Measurements from ENCODE around the gene LDLRAP1. TPM values are rescaled to one million over a fixed set of nuclear protein-coding genes. Genes with fewer than 3 reads are reported as not detected.

The LDLRAP1 gene
- total and polyA plus RNA-seq, 7 experiments from 2014 or later = 28.1 to 853 (median 301) TPM

GRCh38 chr1:25576459-25577133, 33.2 kb downstream of the LDLRAP1 start:
- no peak for ATAC-seq
- no peak for DNase-seq
- intact Hi-C loops (cut with micrococcal nuclease) = no loop called here
- Mint-ChIP-seq H3K4me3 (no peak overlapping the region), H3K27me3 (peaks cover 0 to 3% (median 0%) of the 10 kb centered on the region in 5 donors), H3K27ac (no peak overlapping the region), H3K9me3 (peaks cover 0 to 2% (median 0%) of the 10 kb centered on the region in 11 donors), H3K4me1 (peaks cover 9 to 41% (median 30%) of the 10 kb centered on the region in 7 donors), H3K36me3 (no peaks in the 10 kb centered on the region)
- ChIA-PET CTCF (interaction anchor here (0.9 kb wide), 1 partner anchor 10 kb away, joined by 4 read pairs; no protein-coding TSS in a partner anchor), POLR2A (interaction anchor here (0.6 kb wide), 1 partner anchor 18 kb away, joined by 3 read pairs; no protein-coding TSS in a partner anchor)
- H3K27ac ChIP-seq (ENCODE audit: low read depth, low read length) = no peak overlapping the region
- no peak overlapping the region for H3K4me3 ChIP-seq (ENCODE audit: low read length)
- H3K27me3 ChIP-seq (ENCODE audit: control insufficient read depth in 2 of 2, insufficient read depth in 2 of 2, low read length in 2 of 2) = no peaks in the 10 kb centered on the region
- H3K9me3 ChIP-seq (ENCODE audit: control insufficient read depth in 2 of 3, low read length in 3 of 3) = no peaks in the 10 kb centered on the region
- peaks cover 8 to 18% of the 10 kb centered on the region in 2 donors for H3K4me1 ChIP-seq (ENCODE audit: control insufficient read depth in 2 of 2, insufficient read depth in 2 of 2, low read length in 2 of 2)
- H3K36me3 ChIP-seq (ENCODE audit: control insufficient read depth in 2 of 3, insufficient read depth in 3 of 3, low read length in 3 of 3) = no peaks in the 10 kb centered on the region

GRCh38 chr1:25577134-25577920, 33.9 kb downstream of the LDLRAP1 start:
- peak overlapping the region in 3 of 9 donors; percentile 12 to 65 (median 62) for H3K27ac Mint-ChIP-seq
- intact Hi-C loops (cut with micrococcal nuclease) = no loop called here
- H3K9me3 Mint-ChIP-seq = peaks cover 0 to 2% (median 0%) of the 10 kb centered on the region in 11 donors
- H3K4me1 Mint-ChIP-seq = peaks cover 9 to 33% (median 22%) of the 10 kb centered on the region in 7 donors
- H3K27me3 ChIP-seq (ENCODE audit: control insufficient read depth in 2 of 2, insufficient read depth in 2 of 2, low read length in 2 of 2) = no peaks in the 10 kb centered on the region
- peaks cover 0 to 3% (median 0%) of the 10 kb centered on the region in 5 donors for H3K27me3 Mint-ChIP-seq
- no peak for DNase-seq
- H3K36me3 Mint-ChIP-seq = no peaks in the 10 kb centered on the region
- H3K4me3 Mint-ChIP-seq = peak overlapping the region in 2 of 10 donors; percentile 11 to 17
- H3K4me1 ChIP-seq (ENCODE audit: control insufficient read depth in 2 of 2, insufficient read depth in 2 of 2, low read length in 2 of 2) = peaks cover 5 to 14% of the 10 kb centered on the region in 2 donors
- CTCF ChIA-PET = no interaction called here
- no peak overlapping the region for H3K27ac ChIP-seq (ENCODE audit: low read depth, low read length)
- POLR2A ChIA-PET = no interaction called here
- no peak overlapping the region for H3K4me3 ChIP-seq (ENCODE audit: low read length)
- ATAC-seq = no peak
- no peaks in the 10 kb centered on the region for H3K9me3 ChIP-seq (ENCODE audit: control insufficient read depth in 2 of 3, low read length in 3 of 3)
- no peaks in the 10 kb centered on the region for H3K36me3 ChIP-seq (ENCODE audit: control insufficient read depth in 2 of 3, insufficient read depth in 3 of 3, low read length in 3 of 3)

- Mint-ChIP-seq H3K36me3 (peaks cover 0 to 5% (median 0%) of the 10 kb centered on the region in 5 donors), H3K9me3 (peaks cover 0 to 2% (median 0%) of the 10 kb centered on the region in 11 donors), H3K27ac (peak overlapping the region in 2 of 9 donors; percentile 34 to 56), H3K27me3 (peaks cover 0 to 8% (median 0%) of the 10 kb centered on the region in 5 donors), H3K4me3 (no peak overlapping the region), H3K4me1 (peaks cover 0 to 18% (median 16%) of the 10 kb centered on the region in 7 donors)
- DNase-seq (no peak), ATAC-seq (no peak)
- Histone ChIP-seq H3K4me1 (ENCODE audit: control insufficient read depth in 2 of 2, insufficient read depth in 2 of 2, low read length in 2 of 2) (no peaks in the 10 kb centered on the region), H3K9me3 (ENCODE audit: control insufficient read depth in 2 of 3, low read length in 3 of 3) (no peaks in the 10 kb centered on the region), H3K27me3 (ENCODE audit: control insufficient read depth in 2 of 2, insufficient read depth in 2 of 2, low read length in 2 of 2) (no peaks in the 10 kb centered on the region), H3K27ac (ENCODE audit: low read depth, low read length) (no peak overlapping the region), H3K36me3 (ENCODE audit: control insufficient read depth in 2 of 3, insufficient read depth in 3 of 3, low read length in 3 of 3) (no peaks in the 10 kb centered on the region), H3K4me3 (ENCODE audit: low read length) (no peak overlapping the region)
- POLR2A ChIA-PET = interaction anchor here (0.5 to 2.0 kb wide), 2 partner anchors 14 to 112 kb away, joined by 4 to 8 read pairs; no protein-coding TSS in a partner anchor
- intact Hi-C loops (cut with micrococcal nuclease) = no loop called here
- CTCF ChIA-PET = interaction anchor here (0.7 kb wide), 2 partner anchors 10 to 63 kb away, joined by 3 read pairs; no protein-coding TSS in a partner anchor
Observed at GRCh38 chr1:25579292-25580252, 36.2 kb downstream of the LDLRAP1 start.

- H3K27ac ChIP-seq (ENCODE audit: low read depth, low read length) = no peak overlapping the region
- Mint-ChIP-seq H3K27me3 (peaks cover 0 to 13% (median 0%) of the 10 kb centered on the region in 5 donors), H3K27ac (peak overlapping the region in 3 of 9 donors; percentile 13 to 77 (median 62)), H3K4me3 (no peak overlapping the region), H3K9me3 (peaks cover 0 to 2% (median 0%) of the 10 kb centered on the region in 11 donors), H3K36me3 (peaks cover 0 to 10% (median 0%) of the 10 kb centered on the region in 5 donors), H3K4me1 (peaks cover 0 to 20% (median 14%) of the 10 kb centered on the region in 7 donors)
- DNase-seq (no peak), ATAC-seq (peak; percentile 46)
- H3K4me3 ChIP-seq (ENCODE audit: low read length) = no peak overlapping the region
- H3K36me3 ChIP-seq (ENCODE audit: control insufficient read depth in 2 of 3, insufficient read depth in 3 of 3, low read length in 3 of 3) = no peaks in the 10 kb centered on the region
- H3K4me1 ChIP-seq (ENCODE audit: control insufficient read depth in 2 of 2, insufficient read depth in 2 of 2, low read length in 2 of 2) = no peaks in the 10 kb centered on the region
- ChIA-PET CTCF (interaction anchor here (0.6 to 1.0 kb wide), 2 partner anchors 8 to 11 kb away, joined by 3 read pairs; no protein-coding TSS in a partner anchor), POLR2A (interaction anchor here (1.2 to 3.1 kb wide), 2 partner anchors 9 to 20 kb away, joined by 3 to 13 read pairs; no protein-coding TSS in a partner anchor)
- H3K27me3 ChIP-seq (ENCODE audit: control insufficient read depth in 2 of 2, insufficient read depth in 2 of 2, low read length in 2 of 2) = no peaks in the 10 kb centered on the region
- H3K9me3 ChIP-seq (ENCODE audit: control insufficient read depth in 2 of 3, low read length in 3 of 3) = no peaks in the 10 kb centered on the region
- intact Hi-C loops (cut with micrococcal nuclease) = no loop called here
Observed at GRCh38 chr1:25580927-25581326, 37.5 kb downstream of the LDLRAP1 start.

- ATAC-seq = no peak
- Mint-ChIP-seq H3K27ac (no peak overlapping the region), H3K4me3 (no peak overlapping the region), H3K9me3 (peaks cover 0 to 3% (median 0%) of the 10 kb centered on the region in 11 donors), H3K27me3 (peaks cover 0 to 13% (median 0%) of the 10 kb centered on the region in 5 donors), H3K36me3 (peaks cover 0 to 10% (median 0%) of the 10 kb centered on the region in 5 donors), H3K4me1 (peaks cover 0 to 18% (median 14%) of the 10 kb centered on the region in 7 donors)
- Histone ChIP-seq H3K4me1 (ENCODE audit: control insufficient read depth in 2 of 2, insufficient read depth in 2 of 2, low read length in 2 of 2) (peaks cover 0 to 5% of the 10 kb centered on the region in 2 donors), H3K27ac (ENCODE audit: low read depth, low read length) (no peak overlapping the region), H3K36me3 (ENCODE audit: control insufficient read depth in 2 of 3, insufficient read depth in 3 of 3, low read length in 3 of 3) (no peaks in the 10 kb centered on the region), H3K4me3 (ENCODE audit: low read length) (no peak overlapping the region), H3K9me3 (ENCODE audit: control insufficient read depth in 2 of 3, low read length in 3 of 3) (no peaks in the 10 kb centered on the region), H3K27me3 (ENCODE audit: control insufficient read depth in 2 of 2, insufficient read depth in 2 of 2, low read length in 2 of 2) (no peaks in the 10 kb centered on the region)
- POLR2A ChIA-PET = interaction anchor here (0.7 to 3.1 kb wide), 6 partner anchors 8 to 295 kb away, joined by 3 to 13 read pairs (median 3); no protein-coding TSS in a partner anchor
- intact Hi-C loops (cut with micrococcal nuclease) = no loop called here
- DNase-seq = no peak
- CTCF ChIA-PET = interaction anchor here (1.2 kb wide), 1 partner anchor 17 kb away, joined by 3 read pairs; no protein-coding TSS in a partner anchor
Observed at GRCh38 chr1:25581764-25582163, 38.4 kb downstream of the LDLRAP1 start.

All from naive thymus-derived CD4-positive, alpha-beta T cell (primary cell).